Retinal pigment epithelial cell (primary cell): ENCODE data around the gene GALNT12.

Experiments
- DNase-seq: peaks from one replicate; pipeline ENCODE4 v3.0.0-alpha.2; 2010; ENCODE audit warnings: low read depth
- H3K4me3 ChIP-seq: 2 replicates; pipeline ENCODE4 v1.5.1; 2011; ENCODE audit warnings: mild to moderate bottlenecking, low read length, control low read depth, moderate library complexity
- CTCF ChIP-seq: conservative IDR thresholded peaks from 2 replicates; pipeline ENCODE4 v1.5.1; 2011; ENCODE audit warnings: low read depth, low read length, control low read depth, inconsistent platforms

GALNT12 gene

GRCh38 chr9:98805506-98806272, 1.8 kb upstream of the GALNT12 start:
- H3K4me3 ChIP-seq, result no peak overlapping the region
- peak; percentile 26 for DNase-seq
- TF ChIP-seq CTCF, result no peak

GRCh38 chr9:98806394-98807035, 955 bp upstream of the GALNT12 start:
- no peak for DNase-seq
- no peak overlapping the region for H3K4me3 ChIP-seq
- TF ChIP-seq CTCF, result peak; percentile 46

- no peak for TF ChIP-seq CTCF
- no peak for DNase-seq
- H3K4me3 ChIP-seq, result peak overlapping the region; percentile 55
Measured at GRCh38 chr9:98807814-98808195, 335 bp downstream of the GALNT12 start.

GRCh38 chr9:98808411-98808815, 943 bp downstream of the GALNT12 start:
- DNase-seq, result peak; percentile 32
- no peak for TF ChIP-seq CTCF
- H3K4me3 ChIP-seq, result peak overlapping the region; percentile 55

- H3K4me3 ChIP-seq, result peak overlapping the region; percentile 55
- TF ChIP-seq CTCF, result no peak
- no peak for DNase-seq
Measured at GRCh38 chr9:98808875-98809274, 1.4 kb downstream of the GALNT12 start.

- TF ChIP-seq CTCF, result no peak
- DNase-seq, result peak; percentile 74
- no peak overlapping the region for H3K4me3 ChIP-seq
Measured at GRCh38 chr9:98809311-98810101, 2.0 kb downstream of the GALNT12 start.
